Measurements from ENCODE around the gene DTX1.

DTX1 gene

DNA sequence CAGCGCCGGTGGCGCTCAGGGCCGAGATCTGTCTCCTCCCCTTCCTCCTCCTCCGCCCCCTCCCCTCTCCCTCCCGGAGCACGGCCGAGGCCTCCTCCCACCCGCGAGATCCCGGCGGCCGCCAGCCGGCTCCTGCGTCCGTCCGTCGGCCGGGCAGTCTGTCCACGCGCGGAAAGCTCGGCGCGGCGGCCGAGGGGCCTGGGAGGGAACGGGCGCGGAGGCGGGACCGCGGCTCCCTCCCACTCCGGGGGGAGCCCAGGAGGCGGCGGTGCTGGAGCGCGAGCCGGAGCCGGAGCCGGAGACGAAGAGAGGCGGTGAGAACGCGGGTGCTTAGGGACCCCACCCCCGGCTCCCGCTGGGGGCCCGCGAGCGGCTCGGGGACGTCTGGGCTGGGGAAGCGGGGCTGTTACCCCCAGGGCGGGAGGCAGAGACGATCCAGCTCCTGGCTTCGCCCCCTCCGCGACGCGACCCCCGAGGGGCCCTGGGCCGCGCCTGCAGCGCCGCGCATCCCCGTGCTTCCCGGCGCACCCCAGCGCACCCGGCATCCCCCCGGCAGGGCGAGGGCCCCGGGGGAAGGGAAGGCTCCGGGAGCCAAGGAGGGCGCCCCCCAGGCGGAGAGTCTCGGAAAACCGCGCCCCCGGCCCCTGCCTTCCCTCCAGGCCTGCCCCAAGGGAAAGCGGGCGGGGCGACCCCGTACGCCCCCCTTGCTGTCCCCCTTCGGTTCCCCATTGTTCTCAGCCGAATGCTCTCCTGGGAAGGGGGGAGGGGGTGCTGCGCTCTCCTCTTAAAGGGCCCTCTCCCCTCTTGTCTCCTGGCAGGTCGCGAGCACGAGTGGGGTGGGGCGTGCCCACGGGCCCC, at the start of gene DTX1:
Gene DTX1, plus strand, starts transcription at position 100 of the 858 bp plus-strand sequence. CDS start 1,463 bp downstream, outside the sequence.
- TF ChIP-seq, protein P1, sequence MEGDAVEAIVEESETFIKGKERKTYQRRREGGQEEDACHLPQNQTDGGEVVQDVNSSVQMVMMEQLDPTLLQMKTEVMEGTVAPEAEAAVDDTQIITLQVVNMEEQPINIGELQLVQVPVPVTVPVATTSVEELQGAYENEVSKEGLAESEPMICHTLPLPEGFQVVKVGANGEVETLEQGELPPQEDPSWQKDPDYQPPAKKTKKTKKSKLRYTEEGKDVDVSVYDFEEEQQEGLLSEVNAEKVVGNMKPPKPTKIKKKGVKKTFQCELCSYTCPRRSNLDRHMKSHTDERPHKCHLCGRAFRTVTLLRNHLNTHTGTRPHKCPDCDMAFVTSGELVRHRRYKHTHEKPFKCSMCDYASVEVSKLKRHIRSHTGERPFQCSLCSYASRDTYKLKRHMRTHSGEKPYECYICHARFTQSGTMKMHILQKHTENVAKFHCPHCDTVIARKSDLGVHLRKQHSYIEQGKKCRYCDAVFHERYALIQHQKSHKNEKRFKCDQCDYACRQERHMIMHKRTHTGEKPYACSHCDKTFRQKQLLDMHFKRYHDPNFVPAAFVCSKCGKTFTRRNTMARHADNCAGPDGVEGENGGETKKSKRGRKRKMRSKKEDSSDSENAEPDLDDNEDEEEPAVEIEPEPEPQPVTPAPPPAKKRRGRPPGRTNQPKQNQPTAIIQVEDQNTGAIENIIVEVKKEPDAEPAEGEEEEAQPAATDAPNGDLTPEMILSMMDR (IDR thresholded peaks at IDR 0.05): no peak

DNA sequence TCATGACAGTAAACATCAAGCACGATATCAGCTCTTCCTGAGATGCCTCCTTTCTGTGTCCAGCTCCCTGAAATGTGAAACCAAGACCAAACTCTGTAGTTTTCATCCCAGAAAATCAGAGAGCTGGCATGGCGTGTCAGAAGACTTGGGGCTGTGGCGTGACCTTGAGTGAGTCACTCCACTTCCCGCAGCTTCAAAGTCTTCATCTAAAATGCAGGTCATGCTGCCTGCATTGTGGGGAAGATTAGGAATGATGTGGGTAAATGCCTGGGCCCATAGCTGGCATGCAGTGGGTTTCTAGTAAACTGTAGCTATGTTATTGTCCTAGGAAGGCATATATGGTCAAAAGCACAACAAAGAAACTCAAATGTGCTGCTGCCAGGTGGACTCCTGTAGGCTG, 49.4 kb upstream of the DTX1 start:
- TF ChIP-seq, protein P1 (IDR thresholded peaks at IDR 0.05): no peak

DNA sequence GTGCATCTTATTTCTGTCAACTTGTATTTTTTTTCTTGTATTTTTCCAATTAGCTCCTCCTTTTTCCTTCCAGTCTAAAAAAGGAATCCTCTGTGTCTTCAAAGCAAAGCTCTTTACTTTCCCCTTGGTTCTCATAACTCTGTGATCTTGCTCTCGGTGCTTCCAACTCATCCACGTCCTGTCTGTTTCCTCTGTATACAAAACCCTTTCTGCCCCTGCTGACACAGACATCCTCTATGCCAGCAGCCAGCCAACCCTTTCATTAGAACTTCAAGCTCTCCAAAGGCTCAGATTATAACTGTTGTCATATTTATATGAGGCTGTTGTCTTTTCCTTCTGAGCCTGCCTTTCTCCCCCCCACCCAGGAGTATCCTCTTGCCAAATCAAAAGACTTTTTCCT, 45.8 kb upstream of the DTX1 start:
- TF ChIP-seq, protein P1 (IDR thresholded peaks at IDR 0.05): no peak

DNA sequence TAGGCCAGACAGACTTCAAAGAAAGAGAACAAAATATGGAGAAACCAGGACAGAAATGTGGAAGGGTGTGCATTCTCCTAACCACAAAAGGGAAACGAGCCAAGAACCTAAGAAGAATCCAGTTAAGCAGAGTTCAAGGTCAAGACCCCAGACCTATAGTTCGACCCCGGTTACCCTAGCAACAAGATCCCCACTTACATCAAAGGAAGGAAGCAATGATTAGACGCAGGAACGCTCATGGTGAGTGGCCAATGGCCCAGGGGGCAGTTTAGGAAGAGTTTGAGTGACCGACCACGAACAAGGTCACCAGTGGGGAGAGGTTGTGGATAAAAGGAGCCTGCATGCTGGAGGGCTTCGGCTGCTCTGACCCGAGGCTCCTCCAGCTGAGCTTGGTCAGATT, 42.0 kb upstream of the DTX1 start:
- TF ChIP-seq, protein P1 (IDR thresholded peaks at IDR 0.05): no peak

DNA sequence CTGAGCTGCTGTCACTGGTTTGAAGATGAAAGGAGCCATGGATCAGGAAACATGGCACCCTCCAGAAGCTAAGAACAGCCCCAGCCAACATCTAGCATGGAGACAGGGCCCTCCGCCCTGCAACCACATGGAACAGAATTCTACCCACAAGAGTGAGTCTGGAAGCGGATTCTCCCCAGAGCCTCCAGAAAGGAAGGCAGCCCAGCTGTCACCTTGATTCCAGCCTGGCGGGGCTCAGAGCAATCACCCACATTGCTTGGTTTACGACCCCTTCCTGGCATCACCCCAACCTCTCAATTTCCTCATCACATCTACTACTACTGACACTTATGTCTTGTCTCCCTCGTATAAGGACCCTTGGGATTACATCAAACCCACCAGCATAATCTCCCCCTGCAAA, 39.7 kb upstream of the DTX1 start:
- TF ChIP-seq, protein P1 (IDR thresholded peaks at IDR 0.05): no peak

DNA sequence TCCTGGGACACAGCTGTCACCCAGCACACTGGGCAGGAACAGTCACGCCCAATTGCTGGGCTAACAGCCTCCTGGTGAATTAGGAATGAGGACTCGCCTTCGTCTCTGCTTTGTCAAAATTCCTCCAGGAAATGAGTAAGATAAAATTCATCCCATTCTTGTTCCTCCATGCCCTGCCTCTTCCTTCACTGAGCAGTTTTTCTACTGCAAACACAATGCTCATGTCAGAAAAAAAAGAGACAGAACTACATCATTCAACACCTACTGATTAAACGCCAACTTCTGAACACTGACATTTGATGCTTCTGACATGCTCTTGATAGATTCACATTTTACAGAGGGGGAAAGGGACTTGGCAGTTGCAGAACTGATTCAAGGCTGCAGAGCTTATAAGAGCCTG, 37.5 kb upstream of the DTX1 start:
- TF ChIP-seq, protein P1 (IDR thresholded peaks at IDR 0.05): no peak

DNA sequence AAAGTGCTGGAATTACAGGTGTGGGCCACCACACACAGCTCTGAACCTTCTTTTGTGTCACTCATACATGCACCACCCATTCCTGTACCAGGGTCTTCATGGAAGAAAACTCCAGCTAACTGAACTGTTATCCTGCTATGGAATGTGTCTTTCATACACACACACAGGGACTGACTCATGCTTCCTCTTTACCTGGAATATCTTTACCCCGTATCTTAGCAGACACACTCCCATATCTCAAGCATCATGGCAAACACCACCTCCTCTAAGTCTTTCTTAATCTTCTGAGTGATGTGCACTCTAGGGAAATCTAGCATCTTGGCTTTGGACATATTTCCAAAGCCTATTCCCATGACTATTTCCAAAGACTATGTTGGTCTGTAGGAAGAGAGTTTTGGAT, 35.0 kb upstream of the DTX1 start:
- TF ChIP-seq, protein P1 (IDR thresholded peaks at IDR 0.05): no peak

Measured in LNCAP (cell line).